NCI-H1436 (cell line): ENCODE measurements around the gene HCFC1R1.

Experiments
- DNase-seq: peaks from one replicate; lab custom pipeline; 2025; lab: John Stamatoyannopoulos, UW

HCFC1R1 gene

DNA sequence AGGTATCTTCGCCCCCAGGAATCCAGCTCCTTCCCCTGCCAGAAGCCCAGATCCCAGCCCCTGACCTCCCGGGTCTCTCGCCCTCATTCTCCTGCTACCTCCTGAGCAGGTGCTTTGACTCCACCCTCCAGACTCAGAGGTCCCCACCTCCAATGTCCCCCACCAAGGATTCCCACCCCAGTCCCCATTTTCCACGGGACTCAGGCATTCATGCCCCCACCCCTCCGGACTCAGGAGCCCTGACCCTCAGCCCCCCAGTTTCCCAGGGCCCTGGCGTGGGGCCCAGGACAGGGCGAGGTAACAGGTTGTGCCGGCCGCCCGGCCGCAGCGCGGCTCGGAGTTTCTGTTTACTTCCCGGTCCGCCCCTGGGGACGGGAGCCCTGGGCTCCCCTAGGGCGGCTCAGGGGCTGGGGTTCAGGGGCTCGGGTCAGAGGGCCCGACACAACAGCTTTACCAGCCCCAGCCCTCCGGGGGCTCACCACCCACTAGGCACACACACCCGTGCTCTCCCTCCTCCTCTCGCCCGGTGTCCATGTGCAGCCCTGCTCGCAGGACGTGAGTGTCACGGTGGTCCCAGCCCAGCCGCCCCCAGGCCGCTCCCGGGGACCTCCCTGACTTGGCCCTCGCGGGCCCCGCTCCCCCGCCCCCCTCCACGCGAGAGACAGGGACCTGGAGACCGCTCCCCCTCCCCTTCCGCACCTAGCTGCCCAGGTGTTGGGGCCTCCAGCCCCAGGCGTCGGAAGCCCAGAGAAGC lies 12.4 kb upstream of the HCFC1R1 start:
- no peak for DNase-seq

DNA sequence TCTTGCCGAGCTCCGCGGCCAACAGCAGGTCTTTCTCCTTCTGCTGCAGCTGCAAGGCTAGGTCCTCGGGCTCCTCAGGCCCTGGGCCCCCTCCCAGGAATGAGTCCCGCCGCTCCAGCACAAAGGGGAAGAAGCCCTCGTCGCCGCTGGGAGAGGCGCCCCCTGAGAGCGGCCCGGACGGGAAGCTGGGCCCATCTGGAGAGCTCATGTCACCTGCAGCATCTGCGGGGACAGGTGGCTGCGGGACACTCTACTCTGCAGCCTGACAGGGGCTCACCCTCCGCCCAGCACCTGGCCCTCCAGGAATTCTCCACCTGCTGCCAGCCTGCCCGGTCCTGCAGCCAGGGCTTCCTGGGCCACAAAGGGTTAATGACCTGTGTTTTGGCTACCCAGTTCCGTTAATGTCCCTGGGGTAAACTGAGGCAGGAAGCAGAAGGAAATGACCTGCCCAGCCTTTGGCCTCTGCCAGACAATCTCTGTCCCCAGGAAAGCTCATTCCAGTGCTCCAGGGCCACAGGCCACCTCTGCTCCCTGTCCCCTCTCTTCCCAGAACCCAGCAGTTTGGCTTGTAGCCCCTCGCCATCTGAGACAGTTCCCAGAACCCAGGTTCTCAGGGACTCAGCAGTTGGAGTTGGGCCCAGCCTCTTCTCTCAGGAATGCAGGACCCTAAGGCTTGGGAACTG lies 11.7 kb upstream of the HCFC1R1 start:
- no peak for DNase-seq

GRCh38 chr16:3032624-3033023 lies 8.9 kb upstream of the HCFC1R1 start:
- DNase-seq: no peak

DNA sequence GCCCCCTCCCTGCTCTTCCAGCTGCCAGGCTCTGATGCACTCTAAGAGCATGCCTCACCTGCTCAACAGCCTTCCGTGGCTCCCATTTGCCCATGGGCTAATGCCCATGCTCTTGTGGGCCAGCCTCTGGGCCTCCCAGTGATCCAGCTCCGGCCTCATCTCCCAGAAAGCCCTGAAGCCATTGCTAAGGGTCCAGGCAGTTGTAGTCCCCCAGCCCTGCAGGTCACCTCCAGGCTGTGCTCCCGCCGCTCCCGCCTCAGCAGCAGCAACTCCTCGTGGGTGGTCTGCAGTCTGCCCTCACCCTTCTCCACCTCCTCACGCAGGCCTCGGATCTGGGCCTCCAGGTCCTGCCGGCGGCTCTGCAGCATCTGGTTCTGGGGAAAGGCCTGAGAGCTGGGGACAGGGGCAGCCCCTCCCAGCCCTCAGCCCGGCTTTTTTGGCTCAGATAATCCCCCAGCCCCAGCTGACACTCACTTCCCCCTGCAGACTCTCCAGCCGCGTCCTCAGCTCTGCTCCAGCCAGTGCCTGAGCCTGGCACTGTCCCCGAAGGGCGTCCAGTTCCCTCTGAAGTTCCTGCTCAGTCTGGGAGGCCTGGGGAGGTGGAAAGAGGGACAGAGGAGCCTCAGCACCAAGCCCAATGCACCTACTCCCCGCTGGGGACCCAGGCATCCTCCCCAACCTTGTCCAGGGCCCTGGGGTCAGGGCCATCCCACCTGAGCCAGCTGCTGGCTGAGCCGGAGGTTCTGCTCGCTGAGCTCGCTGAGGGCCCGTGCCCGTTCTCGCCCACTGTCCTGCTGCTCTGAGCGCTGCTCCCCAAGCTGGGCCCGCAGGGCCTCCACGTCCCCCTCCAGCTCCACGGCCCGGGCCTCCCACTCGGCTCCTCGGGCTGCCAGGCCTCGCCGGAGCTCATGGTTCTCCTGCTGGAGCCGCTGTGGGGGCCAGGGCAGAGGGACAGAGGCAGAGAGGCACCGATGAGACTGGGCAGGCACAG lies 6.8 kb upstream of the HCFC1R1 start:
- DNase-seq: no peak

DNA sequence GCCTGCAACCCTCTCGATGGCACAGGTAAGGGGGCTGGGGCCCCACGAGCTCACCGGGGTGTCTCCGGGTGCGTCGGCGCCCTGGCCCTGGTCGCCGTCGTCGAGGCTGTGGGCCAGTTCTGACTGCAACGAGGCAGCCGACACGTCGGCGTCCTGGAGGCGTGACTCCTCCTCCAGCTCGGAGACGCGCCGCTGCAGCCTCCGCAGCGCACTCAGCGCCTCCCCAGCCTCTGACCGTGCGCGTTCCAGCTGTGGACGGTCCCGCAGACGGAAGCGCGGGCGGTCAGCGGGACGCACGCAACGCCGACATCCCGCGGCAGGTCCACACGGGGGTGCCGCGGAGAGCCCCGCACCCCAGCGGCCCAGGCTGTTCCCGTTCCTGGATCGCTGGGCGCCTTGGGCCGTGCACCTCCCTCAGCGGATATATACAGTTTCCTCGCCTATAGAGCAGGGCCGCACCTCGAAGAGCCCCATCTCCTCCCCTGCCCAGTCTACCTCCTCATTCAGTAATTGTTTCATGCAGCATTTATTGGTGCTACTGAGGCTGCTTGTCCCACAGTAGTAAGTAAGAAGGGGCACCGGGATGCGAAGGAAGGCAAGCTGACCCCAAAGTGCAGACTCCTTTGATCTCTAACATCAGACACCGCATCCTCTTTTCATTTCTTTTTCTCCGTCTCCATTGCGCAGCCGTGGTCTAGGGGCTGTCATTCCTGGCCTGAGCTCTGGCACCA lies 5.9 kb upstream of the HCFC1R1 start:
- peak; percentile 28 for DNase-seq

DNA sequence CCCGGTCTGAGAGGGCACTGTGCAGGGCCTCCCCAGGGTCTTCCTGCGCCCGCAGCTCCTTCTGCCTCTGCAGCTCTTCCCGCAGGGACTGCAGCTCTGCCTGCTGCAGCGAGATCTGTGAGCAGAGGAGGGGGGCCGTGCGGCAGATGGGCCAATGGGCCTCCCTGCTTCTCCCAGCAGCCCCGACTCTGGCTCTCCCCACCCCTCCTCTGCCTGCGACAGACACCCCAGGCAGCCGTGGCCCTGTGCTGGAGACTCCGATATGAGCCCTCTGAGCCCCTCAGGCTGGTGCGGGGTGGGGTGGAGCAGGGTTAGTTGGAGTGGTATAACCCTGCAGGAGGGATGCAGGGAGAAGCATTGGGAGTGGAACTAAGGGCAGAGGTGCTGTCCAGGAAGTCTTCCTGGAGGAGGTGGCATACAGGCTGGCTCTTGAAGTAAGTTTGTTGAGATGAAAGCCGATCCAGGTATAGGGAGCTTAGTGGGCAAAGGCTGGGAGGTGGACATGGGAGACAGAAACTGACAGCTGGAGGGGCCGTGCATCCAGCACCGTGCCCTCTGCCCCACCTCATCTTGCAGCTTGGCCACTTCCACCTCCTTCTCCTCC lies 5.1 kb upstream of the HCFC1R1 start:
- no peak for DNase-seq

DNA sequence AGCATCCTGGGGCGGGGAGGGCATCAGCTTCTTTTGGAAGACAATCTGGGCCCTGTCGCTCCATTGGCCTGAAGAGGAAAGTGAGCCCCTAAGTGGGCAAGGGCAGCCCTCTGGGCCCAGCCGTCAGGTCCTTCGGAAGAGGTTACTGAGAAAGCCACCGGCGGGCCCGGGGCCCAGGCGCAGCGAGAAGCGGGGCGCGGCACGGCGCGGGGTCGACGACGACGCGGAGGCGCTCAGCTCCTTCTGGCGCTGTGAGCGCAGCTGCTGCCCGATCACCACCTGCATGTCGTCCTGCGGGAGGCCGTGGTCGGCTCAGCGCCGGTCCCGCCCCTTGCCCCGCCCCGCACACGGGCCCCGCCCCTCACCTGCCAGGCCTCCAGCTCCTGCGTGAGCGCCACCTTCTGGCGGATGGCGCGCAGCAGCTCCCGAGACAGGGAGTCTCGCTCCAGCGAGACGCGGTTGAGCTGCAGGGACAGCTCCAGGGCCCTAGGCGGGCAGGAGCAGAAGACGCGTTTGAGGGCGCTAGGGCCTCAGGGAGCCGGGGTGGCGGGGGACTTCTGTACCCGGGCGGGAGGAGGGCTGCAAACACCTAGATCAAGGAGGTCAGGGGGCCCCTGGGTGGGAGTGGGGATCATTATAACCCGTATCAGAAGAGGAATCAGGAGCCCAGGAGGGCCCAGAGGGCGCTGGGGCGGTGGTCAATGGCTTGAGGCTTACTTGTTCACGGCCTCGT lies 4.4 kb upstream of the HCFC1R1 start:
- DNase-seq: peak; percentile 87

- no peak for DNase-seq
These were observed 3.7 kb upstream of the HCFC1R1 start for GRCh38 chr16:3027489-3027795.

DNA sequence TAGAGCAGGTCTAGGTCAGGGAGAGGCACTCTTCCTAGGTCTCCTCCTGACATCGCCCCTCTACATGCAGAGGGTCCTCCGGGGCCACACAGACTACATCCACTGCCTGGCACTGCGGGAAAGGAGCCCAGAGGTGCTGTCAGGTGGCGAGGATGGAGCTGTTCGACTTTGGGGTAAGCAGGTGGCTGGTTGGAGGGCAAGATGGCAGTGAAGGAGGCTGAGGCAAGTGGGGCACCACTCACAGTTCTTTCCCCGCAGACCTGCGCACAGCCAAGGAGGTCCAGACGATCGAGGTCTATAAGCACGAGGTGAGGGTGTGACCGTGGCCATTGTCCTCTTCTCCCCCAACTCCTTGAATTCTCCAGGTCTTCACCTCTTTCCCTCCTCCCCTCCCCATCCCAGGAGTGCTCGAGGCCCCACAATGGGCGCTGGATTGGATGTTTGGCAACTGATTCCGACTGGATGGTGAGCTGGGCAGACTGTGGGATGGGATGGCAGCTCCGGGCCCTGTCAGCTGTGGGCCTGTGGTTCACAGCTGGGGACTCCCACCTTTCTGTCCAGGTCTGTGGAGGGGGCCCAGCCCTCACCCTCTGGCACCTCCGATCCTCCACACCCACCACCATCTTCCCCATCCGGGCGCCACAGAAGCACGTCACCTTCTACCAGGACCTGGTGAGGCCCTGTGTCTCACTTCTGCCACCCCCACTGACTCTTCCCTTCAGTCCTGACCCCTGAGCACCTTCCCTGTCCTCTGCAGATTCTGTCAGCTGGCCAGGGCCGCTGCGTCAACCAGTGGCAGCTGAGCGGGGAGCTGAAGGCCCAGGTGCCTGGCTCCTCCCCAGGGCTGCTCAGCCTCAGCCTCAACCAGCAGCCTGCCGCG lies 3.1 kb upstream of the HCFC1R1 start:
- no peak for DNase-seq

DNA sequence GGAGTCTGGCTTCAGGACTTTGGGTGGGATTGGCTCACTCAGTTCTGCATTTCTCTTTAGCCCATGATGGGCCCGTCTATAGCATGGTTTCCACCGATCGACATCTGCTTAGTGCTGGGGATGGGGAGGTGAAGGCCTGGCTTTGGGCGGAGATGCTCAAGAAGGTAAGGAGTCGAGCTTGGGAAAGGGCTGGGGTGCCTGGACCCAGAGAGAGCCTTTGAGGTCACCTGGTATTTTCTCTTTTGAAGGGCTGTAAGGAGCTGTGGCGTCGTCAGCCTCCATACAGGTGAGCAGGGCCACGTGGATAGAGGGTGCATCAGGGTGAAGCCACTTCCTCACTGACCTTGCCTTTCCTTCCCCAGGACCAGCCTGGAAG lies 2.2 kb upstream of the HCFC1R1 start:
- DNase-seq: no peak

- no peak for DNase-seq
These were observed 1.6 kb upstream of the HCFC1R1 start for GRCh38 chr16:3025032-3026002.

DNA sequence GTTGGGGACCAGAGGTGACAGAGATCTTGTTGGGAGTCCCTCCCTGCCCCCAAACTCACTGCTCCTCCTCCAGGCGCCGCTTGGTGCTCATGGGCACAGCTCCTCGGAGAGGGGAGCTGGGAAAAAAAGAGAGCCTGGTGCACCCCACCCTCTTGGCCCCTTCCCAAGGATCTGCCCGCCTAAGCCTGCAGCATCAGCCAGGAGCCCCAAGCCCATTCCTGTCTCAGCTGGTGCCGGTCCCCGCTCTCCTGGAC lies 400 bp downstream of the HCFC1R1 start:
- no peak for DNase-seq

DNA sequence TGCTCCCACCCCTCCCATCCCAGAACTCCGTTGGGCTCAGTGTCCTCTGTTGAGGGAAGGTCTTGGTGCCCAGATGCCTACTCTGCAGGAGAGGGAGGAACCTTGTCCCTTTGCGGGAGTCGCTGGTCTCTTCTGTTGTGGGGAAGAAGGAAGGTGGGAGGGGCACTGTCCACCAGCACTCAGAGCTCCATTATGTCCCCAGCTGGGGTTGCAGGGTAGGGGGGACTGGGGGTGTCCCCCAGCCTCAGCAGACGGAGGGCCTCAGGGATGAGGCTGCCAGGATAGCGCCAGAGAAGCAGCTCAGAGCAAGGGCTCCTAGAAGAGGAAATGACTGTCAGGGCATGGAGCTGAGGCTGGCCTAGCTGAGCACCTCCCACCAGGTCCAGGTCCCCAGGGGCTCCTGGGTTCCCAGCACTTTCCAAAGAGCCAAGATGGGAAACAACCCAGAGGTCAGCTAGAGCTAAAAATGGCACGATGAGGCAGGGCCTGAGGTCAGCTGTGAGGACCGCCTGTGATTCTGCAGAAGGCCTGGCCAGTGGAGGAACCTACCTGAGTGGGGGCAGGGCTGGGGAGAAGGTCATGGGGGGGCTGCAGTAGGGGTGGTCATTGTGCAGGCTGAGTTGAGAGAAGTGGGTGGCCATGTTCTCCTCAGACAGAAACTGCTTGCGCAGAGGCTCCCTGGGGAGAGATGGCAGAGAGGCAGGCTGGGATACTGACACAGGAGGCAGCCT lies 893 bp downstream of the HCFC1R1 start:
- peak; percentile 76 for DNase-seq

GRCh38 chr16:3022208-3022683 lies 1.5 kb downstream of the HCFC1R1 start:
- DNase-seq: no peak

GRCh38 chr16:3021449-3022207 lies 2.1 kb downstream of the HCFC1R1 start:
- peak; percentile 54 for DNase-seq

DNA sequence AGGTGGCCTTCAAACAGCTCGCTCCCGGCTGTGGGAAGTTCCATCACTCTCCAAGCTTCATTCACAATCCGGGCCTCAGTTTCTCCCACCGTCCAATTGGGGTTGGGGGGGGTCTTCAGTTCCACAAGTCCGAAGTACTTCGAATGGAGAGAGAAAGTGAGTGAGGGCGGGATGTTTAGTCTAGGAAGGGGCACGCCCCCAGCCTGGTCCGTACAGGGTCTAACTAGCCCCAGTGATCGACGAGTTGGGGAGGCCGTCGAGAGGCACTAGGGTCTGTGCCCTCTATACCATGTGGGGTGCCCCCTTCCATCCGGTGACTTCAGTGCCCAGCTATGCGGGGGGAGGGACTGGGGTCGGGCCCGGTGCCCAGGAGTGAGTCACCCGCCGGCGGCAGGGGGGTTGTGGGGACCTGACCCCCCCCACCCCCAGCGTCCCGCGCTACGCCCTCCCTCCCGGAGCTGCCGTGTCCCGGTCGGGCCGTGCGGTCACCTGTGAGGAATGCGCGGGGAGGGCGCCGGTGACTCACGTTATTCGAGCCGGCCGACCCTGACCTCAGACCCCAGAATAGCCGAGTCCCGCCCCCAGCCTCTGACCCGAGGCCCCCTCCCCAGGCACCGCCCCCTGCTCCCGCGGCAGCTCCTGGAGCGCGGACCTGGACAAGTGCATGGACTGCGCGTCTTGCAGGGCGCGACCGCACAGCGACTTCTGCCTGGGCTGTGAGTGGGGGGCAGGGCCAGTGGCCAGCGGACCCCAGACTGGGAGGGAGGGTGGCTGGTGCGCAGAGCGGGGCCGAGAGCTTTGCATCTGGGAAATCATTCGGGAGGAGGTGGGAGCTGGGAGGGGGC lies 2.9 kb downstream of the HCFC1R1 start:
- no peak for DNase-seq

GRCh38 chr16:3020247-3020603 lies 3.5 kb downstream of the HCFC1R1 start, which contains the start of gene TNFRSF12A:
Gene TNFRSF12A, plus strand, starts transcription at chr16:3020368. Its CDS starts 30 bp downstream, at chr16:3020398.
- peak; percentile 74 for DNase-seq
